ENCODE results near the gene RASSF5.

RASSF5 gene

DNA sequence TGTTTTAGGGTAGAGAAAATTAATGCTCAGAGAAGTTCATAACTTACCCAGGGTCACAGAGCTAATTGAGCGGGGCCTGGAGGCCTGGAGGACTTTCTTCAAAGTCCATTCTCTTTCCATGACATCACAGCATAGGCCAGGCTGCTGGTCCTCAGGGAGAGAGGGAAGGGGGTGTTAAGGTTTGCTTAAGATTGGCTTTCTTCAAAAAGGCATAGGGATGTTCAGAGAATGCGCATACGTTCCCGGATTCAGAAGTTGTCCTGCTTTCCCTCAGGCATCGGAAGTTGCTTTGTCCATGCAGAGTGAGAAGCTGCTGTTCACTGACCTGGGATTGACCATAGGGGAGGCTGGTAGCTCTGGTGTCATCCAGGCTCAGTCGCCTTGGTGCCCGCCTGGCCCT lies 25.0 kb downstream of the RASSF5 start:
- no peak overlapping the region for H3K27ac ChIP-seq
- TF ChIP-seq, protein P1, sequence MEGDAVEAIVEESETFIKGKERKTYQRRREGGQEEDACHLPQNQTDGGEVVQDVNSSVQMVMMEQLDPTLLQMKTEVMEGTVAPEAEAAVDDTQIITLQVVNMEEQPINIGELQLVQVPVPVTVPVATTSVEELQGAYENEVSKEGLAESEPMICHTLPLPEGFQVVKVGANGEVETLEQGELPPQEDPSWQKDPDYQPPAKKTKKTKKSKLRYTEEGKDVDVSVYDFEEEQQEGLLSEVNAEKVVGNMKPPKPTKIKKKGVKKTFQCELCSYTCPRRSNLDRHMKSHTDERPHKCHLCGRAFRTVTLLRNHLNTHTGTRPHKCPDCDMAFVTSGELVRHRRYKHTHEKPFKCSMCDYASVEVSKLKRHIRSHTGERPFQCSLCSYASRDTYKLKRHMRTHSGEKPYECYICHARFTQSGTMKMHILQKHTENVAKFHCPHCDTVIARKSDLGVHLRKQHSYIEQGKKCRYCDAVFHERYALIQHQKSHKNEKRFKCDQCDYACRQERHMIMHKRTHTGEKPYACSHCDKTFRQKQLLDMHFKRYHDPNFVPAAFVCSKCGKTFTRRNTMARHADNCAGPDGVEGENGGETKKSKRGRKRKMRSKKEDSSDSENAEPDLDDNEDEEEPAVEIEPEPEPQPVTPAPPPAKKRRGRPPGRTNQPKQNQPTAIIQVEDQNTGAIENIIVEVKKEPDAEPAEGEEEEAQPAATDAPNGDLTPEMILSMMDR (conservative IDR thresholded peaks at IDR 0.05), result no peak

GRCh38 chr1:206534552-206534951 lies 27.2 kb downstream of the RASSF5 start:
- TF ChIP-seq, protein P1 (conservative IDR thresholded peaks at IDR 0.05), result no peak

DNA sequence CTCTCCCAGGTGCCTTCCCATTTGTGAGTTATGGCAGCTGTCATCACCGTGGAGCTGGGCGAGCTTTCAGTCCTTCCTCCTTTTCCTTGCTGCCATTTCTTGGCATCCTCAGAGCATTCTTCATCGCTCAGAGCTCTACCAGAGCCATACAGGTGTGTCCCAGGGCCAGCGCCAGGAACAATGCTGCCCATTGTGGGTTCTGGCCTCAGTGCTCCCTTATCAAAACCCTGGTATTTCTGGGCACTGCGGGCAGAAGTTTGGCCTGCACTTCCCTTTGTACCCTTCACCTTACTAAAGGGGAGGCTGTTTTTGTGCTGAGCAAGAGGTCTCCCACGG lies 28.5 kb downstream of the RASSF5 start:
- H3K27ac ChIP-seq, result no peak overlapping the region
- TF ChIP-seq, protein P1 (conservative IDR thresholded peaks at IDR 0.05), result no peak

More at GRCh38 chr1:206534552-206534951, 27.2 kb downstream of the RASSF5 start:
- H3K27ac ChIP-seq, result no peak overlapping the region

GRCh38 chr1:206537141-206537540 lies 29.8 kb downstream of the RASSF5 start:
- TF ChIP-seq, protein P1 (conservative IDR thresholded peaks at IDR 0.05), result no peak
- no peak overlapping the region for H3K27ac ChIP-seq

- TF ChIP-seq, protein P1 (conservative IDR thresholded peaks at IDR 0.05), result no peak
- peak overlapping the region; percentile 96; the same call in 1 of the 2 replicates for H3K27ac ChIP-seq
Observed at GRCh38 chr1:206538086-206538770, 30.9 kb downstream of the RASSF5 start.

GRCh38 chr1:206538901-206539640 lies 31.7 kb downstream of the RASSF5 start:
- H3K27ac ChIP-seq, result peak overlapping the region; percentile 96
- TF ChIP-seq, protein P1 (conservative IDR thresholded peaks at IDR 0.05), result no peak

DNA sequence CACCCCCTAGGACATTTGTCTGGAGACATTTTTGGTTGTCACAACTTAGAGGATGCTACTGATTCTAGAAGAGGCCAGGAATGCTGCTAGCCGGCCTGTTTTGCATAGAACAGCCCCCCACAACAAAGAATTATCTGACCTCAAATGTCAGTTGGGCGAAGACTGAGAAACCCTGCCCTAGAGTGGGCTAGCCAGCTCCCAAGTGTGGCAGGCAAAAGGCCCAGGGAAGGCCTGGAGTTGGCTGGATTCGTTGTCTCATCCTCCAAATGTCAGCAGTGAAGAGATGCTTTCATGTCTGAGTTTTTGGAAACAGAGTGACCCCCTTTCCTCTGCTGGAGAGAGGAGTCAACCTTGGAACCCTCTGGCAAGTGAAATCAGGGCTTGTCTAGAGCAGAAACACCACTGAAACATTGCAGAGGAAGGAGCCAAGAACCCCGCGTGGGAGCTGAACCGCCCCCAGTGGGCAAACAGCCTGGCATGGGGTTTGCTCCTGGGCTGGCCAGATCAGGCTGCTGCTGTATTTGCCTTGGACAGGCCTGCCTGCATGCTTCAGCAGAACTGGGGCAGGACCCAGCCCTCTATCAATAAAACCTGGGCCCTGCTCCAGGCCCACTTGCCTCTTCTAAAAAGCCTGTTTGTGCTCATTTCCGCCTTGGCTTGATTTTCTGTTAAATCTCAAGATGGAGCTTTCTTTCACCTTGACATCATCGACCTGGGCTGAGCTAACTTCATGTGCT lies 32.9 kb downstream of the RASSF5 start:
- TF ChIP-seq, protein P1 (conservative IDR thresholded peaks at IDR 0.05), result peak; percentile 29
- peak overlapping the region; percentile 96 for H3K27ac ChIP-seq

Measured in VCaP (cell line).